Gastroesophageal sphincter (tissue), 3 donors: ENCODE results near the gene PSMD2.

ENCODE experiments used
- CTCF ChIP-seq, 4 experiments: fragments of 200-600 bp in 2 of 4; fragments of 450-650 bp in 2 of 4; sonication (generic) in 1 of 4; IDR thresholded peaks; one replicate each; pipeline ENCODE4 v1.5.1; 2017 to 2019; ENCODE audit warnings: antibody characterized with exemption in 4 of 4, mild to moderate bottlenecking in 2 of 4, moderate library complexity in 2 of 4
- EP300 ChIP-seq: sonication (generic); formaldehyde crosslinking; IDR thresholded peaks from one replicate; pipeline ENCODE4 v1.6.1; 2017; ENCODE audit warnings: antibody characterized with exemption, mild to moderate bottlenecking

- TF ChIP-seq CTCF (IDR thresholded peaks at IDR 0.05) (no peak), EP300 (no peak)
Measured at GRCh38 chr3:184335291-184335660, 36.2 kb downstream of the PSMD2 start.
